Measurements from ENCODE around the gene SMIM35.

GRCh38 chr11:117986981-117987574 lies 99.7 kb downstream of the SMIM35 start:
- no peak for TF ChIP-seq CTCF (conservative IDR thresholded peaks at IDR 0.05; ENCODE audit: low read depth, low read length)
- no peak for TF ChIP-seq EZH2 (IDR thresholded peaks at IDR 0.05; ENCODE audit: low read length, unreplicated experiment)
- no peak for TF ChIP-seq EZH2phosphoT487 (IDR thresholded peaks at IDR 0.05; ENCODE audit: borderline replicate concordance, low read length)

Measured in PC-3 (cell line).